RWPE2 (cell line): Measurements from ENCODE around the gene SMYD3.

Experiments used
- ATAC-seq: fragments of 200-7000 bp; cut with Tn5 transposase; 3 replicates; pipeline ENCODE4 v1.9.1; 2021; ENCODE audit warnings: low read depth
- DNase-seq: peaks from one replicate; pipeline ENCODE4 v3.0.0-alpha.2; 2020; ENCODE audit warnings: low spot score
- H3K27ac ChIP-seq: fragments of 450-650 bp; 2 replicates; pipeline ENCODE4 v1.5.1; 2017; ENCODE audit warnings: mild to moderate bottlenecking; ENCODE audit not compliant: poor library complexity, severe bottlenecking
- H3K27me3 ChIP-seq: fragments of 250-450 bp; sonication (Bioruptor Pico); 2 replicates; pipeline ENCODE4 v1.5.1; 2021; ENCODE audit warnings: mild to moderate bottlenecking, moderate library complexity; ENCODE audit not compliant: insufficient read depth, poor library complexity, severe bottlenecking
- H3K36me3 ChIP-seq: fragments of 250-450 bp; sonication (Bioruptor Pico); 2 replicates; pipeline ENCODE4 v1.5.1; 2020; ENCODE audit warnings: low read depth, mild to moderate bottlenecking, moderate library complexity
- H3K4me1 ChIP-seq: fragments of 250-450 bp; sonication (Bioruptor Pico); 2 replicates; pipeline ENCODE4 v1.5.1; 2021; ENCODE audit warnings: mild to moderate bottlenecking, moderate library complexity; ENCODE audit not compliant: insufficient read depth, poor library complexity, severe bottlenecking
- H3K4me3 ChIP-seq: fragments of 250-450 bp; sonication (Bioruptor Pico); 2 replicates; pipeline ENCODE4 v1.5.1; 2021; ENCODE audit warnings: mild to moderate bottlenecking, moderate library complexity; ENCODE audit not compliant: severe bottlenecking
- H3K9me3 ChIP-seq: fragments of 250-450 bp; sonication (Bioruptor Pico); 2 replicates; pipeline ENCODE4 v1.5.1; 2021; ENCODE audit warnings: mild to moderate bottlenecking, moderate library complexity; ENCODE audit not compliant: severe bottlenecking
- CTCF ChIP-seq: fragments of 450-650 bp; IDR thresholded peaks from one replicate; pipeline ENCODE4 v1.5.1; 2017; ENCODE audit warnings: mild to moderate bottlenecking, moderate library complexity; ENCODE audit not compliant: poor library complexity, severe bottlenecking

Gene SMYD3

GRCh38 chr1:245772739-245773138 lies 734.3 kb downstream of the SMYD3 start:
- no peak for TF ChIP-seq CTCF
- no peak overlapping the region for H3K27ac ChIP-seq
- H3K4me1 ChIP-seq: no peaks in the 10 kb centered on the region
- ATAC-seq (no peak), DNase-seq (no peak)
- no peaks in the 10 kb centered on the region for H3K36me3 ChIP-seq
- no peak overlapping the region for H3K4me3 ChIP-seq
- H3K27me3 ChIP-seq: no peaks in the 10 kb centered on the region
- H3K9me3 ChIP-seq: no peaks in the 10 kb centered on the region

- ATAC-seq (no peak), DNase-seq (no peak)
- H3K4me1 ChIP-seq: no peaks in the 10 kb centered on the region
- H3K27ac ChIP-seq: no peak overlapping the region
- no peaks in the 10 kb centered on the region for H3K36me3 ChIP-seq
- H3K9me3 ChIP-seq: no peaks in the 10 kb centered on the region
- no peak for TF ChIP-seq CTCF
- no peak overlapping the region for H3K4me3 ChIP-seq
- no peaks in the 10 kb centered on the region for H3K27me3 ChIP-seq
Observed at GRCh38 chr1:245772325-245772724, 734.8 kb downstream of the SMYD3 start.

- H3K27me3 ChIP-seq: no peaks in the 10 kb centered on the region
- no peak overlapping the region for H3K27ac ChIP-seq
- H3K36me3 ChIP-seq: no peaks in the 10 kb centered on the region
- no peaks in the 10 kb centered on the region for H3K4me1 ChIP-seq
- TF ChIP-seq CTCF: no peak
- no peak overlapping the region for H3K4me3 ChIP-seq
- ATAC-seq (peak; percentile 55; the same call in 2 of the 3 replicates), DNase-seq (no peak)
- no peaks in the 10 kb centered on the region for H3K9me3 ChIP-seq
Observed at GRCh38 chr1:245771511-245772281, 735.4 kb downstream of the SMYD3 start.

- Histone ChIP-seq H3K27me3 (no peaks in the 10 kb centered on the region), H3K27ac (no peak overlapping the region), H3K36me3 (no peaks in the 10 kb centered on the region), H3K4me3 (no peak overlapping the region), H3K4me1 (no peaks in the 10 kb centered on the region), H3K9me3 (no peaks in the 10 kb centered on the region)
- ATAC-seq: no peak
- no peak for DNase-seq
- TF ChIP-seq CTCF: no peak
Observed at GRCh38 chr1:245770156-245770555, 736.9 kb downstream of the SMYD3 start.

- no peaks in the 10 kb centered on the region for H3K36me3 ChIP-seq
- H3K4me3 ChIP-seq: no peak overlapping the region
- ATAC-seq (no peak), DNase-seq (no peak)
- no peak for TF ChIP-seq CTCF
- H3K27ac ChIP-seq: no peak overlapping the region
- no peaks in the 10 kb centered on the region for H3K9me3 ChIP-seq
- no peaks in the 10 kb centered on the region for H3K4me1 ChIP-seq
- no peaks in the 10 kb centered on the region for H3K27me3 ChIP-seq
Observed at GRCh38 chr1:245768596-245768995, 738.5 kb downstream of the SMYD3 start.
